Measurements from ENCODE around the gene SCN5A.

DNA sequence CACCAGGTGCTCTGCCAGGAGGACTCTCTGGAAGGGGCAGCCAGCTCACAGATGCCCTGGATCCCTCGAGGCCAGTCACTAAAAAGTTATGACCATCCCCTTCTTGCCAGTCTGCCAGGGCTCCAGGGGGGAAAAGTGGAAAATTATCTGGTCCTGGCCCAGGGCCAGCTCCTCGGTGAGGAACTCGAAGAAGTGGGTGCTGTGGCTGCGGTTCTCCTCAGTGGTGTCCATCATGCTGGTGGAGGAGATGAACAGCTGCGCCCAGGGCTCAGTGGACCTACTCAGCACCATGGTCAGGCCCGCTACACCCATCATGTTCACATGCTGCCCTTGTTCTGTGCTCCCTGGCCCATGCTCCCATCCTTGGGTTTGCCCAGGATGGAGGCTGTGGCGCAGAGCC, 134.1 kb downstream of the SCN5A start:
- TF ChIP-seq, protein P1, sequence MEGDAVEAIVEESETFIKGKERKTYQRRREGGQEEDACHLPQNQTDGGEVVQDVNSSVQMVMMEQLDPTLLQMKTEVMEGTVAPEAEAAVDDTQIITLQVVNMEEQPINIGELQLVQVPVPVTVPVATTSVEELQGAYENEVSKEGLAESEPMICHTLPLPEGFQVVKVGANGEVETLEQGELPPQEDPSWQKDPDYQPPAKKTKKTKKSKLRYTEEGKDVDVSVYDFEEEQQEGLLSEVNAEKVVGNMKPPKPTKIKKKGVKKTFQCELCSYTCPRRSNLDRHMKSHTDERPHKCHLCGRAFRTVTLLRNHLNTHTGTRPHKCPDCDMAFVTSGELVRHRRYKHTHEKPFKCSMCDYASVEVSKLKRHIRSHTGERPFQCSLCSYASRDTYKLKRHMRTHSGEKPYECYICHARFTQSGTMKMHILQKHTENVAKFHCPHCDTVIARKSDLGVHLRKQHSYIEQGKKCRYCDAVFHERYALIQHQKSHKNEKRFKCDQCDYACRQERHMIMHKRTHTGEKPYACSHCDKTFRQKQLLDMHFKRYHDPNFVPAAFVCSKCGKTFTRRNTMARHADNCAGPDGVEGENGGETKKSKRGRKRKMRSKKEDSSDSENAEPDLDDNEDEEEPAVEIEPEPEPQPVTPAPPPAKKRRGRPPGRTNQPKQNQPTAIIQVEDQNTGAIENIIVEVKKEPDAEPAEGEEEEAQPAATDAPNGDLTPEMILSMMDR (IDR thresholded peaks at IDR 0.05): no peak
- TF ChIP-seq POLR2A (IDR thresholded peaks at IDR 0.05): no peak
